GM19238 (cell line): ENCODE measurements around the gene ALAS1.
"Not testable (repeated sequence)": the region's sequence is repeated elsewhere in the genome, so short reads cannot be mapped to it uniquely, and the experiment has no call there.

Experiments used
- DNase-seq: peaks from one replicate; pipeline ENCODE4 v3.0.0; 2011; ENCODE audit warnings: low spot score; ENCODE audit not compliant: insufficient read length

Gene ALAS1

GRCh38 chr3:52176951-52177700, 20.8 kb upstream of the ALAS1 start:
- no peak for DNase-seq

GRCh38 chr3:52177701-52178042, 20.3 kb upstream of the ALAS1 start:
- no peak for DNase-seq

- not testable (repeated sequence) for DNase-seq
These were observed 19.8 kb upstream of the ALAS1 start for GRCh38 chr3:52178126-52178525.

DNA sequence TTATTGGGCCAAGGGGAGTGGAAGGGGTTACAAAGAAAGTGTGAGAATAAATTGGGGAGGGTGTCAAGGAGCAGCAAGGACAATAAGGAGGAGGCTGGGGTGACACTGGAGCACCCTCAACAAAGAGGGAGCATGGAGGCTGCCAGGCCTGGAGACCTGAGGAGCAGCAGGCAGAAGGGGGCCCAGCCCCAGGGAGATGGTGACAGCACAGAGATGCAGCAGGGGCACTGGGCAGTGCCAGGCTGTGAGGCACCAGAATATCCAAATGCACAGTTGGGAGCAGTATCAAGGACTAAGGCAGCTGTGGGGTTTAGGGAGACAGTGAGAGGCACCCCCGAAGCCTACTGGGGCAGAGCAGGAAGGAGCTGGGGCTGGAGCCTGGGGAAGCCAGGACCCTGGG, 19.4 kb upstream of the ALAS1 start:
- DNase-seq: no peak

DNA sequence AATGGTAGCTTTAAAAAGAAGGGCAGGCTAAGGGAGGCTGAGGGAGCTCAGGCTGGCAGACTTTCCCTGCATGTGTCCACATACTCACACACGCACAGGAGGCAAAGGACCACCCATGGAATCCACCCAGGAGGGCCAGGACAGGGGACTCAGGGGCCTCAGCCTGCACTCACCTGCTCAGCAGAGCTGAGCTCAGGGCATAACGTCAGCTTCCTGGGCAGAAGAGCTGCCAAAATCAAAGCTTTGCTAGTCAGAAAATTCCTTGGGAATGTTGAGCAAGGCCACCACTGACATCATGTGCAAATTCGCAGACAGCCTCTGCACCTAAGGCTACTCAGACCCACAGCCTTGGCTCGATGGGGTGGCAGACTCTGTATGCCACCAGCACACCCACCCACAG, 16.4 kb upstream of the ALAS1 start:
- DNase-seq: no peak

DNA sequence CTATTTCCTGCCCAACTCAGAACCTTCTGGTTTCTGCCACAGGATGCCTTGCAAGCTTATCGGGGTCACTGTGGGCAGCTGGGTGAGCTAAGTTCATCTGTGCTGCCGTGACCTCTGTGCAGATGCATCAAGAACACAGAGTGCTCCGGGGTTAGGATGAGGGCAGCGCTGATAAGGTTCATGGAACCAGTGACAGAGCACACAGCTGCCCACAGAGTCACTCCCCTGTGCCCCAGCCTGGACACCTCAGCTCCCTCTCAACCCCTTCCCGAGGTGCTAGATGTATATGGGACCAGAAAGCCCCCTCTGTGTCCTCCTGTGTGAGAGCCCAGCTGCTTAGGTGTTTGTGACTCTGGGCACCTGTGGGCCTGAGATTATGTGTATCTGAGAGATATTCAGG, 15.8 kb upstream of the ALAS1 start:
- no peak for DNase-seq

- no peak for DNase-seq
These were observed 15.3 kb upstream of the ALAS1 start for GRCh38 chr3:52182691-52183090.

DNA sequence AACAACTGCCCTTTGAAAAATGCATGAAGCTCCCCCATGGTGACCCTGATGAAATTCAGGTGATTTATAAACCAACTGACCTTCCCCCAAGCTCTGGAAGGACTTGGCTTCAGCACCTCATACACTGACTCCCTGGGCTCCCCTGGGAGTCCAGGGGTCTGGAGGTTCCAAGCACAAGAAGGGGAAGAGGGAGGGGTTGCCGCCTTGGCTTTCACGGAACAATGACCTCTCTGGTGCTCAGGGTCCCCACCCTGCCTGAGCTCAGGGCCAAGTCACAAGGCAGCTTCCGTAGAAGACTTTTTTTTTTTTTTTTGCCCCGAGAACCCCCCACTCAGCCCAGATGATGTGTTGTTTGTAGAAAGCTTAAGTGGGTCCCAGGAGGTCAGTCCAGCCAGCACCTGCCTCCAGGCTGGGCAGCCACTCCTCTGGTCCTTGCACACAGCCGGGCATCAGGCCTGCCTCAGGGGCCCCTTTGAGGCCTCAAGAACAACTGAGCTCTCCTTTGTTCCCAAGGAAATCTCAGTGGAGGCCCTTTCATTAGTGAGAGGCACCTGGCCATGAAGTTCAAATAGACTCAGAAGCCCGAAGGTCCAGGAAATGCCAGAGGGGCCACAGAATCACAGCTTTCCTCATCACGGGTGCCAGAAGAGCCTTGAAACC, 14.0 kb upstream of the ALAS1 start:
- DNase-seq: no peak

GRCh38 chr3:52184690-52185089, 13.3 kb upstream of the ALAS1 start:
- DNase-seq: no peak

- DNase-seq: no peak
These were observed 12.6 kb upstream of the ALAS1 start for GRCh38 chr3:52185311-52185710.

DNA sequence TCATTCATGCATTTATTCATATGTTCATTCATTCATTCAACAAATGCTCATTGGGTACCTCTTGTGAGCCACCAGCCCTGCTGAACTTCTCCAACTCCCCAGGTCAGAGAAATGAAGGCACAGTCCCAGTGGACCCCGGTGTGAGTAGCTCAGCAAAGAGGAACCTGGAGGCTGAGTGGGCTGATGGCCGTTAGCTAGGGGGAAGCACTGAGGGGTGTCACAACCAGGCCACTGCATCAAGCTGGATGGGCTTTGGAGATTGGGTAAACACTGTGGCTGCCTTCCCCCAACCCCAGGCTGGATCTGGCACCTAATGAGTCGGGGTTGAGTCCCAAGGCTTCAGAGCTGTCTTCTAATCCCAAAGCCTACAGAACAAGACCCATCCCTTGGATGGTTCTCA, 12.1 kb upstream of the ALAS1 start:
- no peak for DNase-seq

DNA sequence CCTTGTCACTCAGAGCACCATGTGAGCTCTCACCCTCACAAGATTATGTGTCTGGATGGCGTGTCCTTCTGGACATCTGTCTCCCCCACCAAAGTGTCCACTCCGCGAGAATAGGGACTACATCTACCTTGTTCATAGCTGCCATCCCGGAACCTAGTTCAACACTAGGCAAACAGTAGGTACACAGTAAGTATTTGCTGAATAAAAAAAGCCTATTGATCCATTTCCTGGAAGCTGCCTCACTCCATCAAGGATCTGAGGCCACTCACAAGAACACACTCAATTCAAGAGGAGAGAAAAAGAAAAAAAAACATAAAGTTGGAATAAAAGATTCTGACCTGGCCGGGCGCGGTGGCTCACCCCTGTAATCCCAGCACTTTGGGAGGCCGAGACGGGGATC, 11.2 kb upstream of the ALAS1 start:
- no peak for DNase-seq

DNA sequence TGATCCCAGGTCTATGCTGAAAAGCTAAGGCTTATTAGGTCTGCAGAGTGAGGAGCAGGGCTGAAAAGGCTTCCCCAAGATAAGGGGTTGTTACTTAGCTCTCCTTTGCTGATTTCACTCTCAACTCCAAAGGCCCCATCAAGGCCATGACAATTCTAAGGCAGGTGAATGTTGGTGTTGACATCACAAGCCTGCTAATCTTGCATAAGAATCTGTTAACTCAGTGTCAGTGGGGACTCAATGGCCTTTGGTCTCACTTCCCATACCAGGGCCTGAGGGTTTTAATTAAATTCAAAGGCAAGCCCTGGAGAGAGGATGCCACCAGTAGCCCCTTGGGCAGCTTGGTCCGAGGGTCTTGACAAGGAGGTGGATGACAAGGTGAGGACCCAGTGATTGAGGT, 9.4 kb upstream of the ALAS1 start:
- no peak for DNase-seq

DNA sequence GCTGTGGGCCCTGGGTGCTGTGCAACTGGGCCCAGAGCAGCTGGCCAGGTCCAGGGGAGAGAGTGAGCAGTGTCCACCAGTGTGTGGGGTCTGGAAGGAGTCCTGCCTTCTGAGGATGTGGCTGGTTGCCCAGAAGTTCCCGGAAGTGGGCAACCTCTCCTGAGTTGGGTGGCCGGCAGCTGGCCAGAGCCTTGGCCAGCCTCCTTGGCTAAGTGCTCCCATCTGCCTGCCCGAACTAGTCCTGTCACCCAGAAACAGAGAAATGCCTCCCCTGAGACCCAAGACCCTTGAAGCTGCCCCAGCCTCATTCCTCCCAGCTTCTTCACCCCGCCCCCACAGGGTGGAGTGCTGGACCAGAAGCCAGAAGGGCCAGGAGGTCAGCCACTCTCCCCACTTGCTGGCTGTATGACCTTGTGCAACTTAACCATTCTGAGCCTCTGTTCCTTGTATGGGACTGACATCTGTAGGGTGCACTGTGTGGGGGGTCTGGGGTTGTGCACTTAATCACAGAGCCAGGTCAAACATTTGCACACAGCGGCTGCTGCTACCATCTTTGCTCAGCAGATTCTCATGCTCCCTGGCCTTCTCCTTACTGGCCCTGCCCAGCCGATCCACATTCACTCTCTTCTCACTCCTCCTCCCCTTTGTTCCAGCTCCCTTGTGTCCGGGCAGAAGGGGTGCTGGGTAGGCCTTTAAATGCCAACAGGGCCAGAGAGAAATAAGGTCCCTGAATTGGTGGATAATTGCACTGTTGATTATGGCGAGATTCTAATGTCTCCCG, 7.5 kb upstream of the ALAS1 start:
- no peak for DNase-seq

- no peak for DNase-seq
These were observed 6.3 kb upstream of the ALAS1 start for GRCh38 chr3:52191663-52192062.

GRCh38 chr3:52193065-52193464, 4.9 kb upstream of the ALAS1 start:
- DNase-seq: no peak

GRCh38 chr3:52194485-52195290, 3.3 kb upstream of the ALAS1 start:
- DNase-seq: no peak

GRCh38 chr3:52195291-52195597, 2.7 kb upstream of the ALAS1 start:
- DNase-seq: no peak

DNA sequence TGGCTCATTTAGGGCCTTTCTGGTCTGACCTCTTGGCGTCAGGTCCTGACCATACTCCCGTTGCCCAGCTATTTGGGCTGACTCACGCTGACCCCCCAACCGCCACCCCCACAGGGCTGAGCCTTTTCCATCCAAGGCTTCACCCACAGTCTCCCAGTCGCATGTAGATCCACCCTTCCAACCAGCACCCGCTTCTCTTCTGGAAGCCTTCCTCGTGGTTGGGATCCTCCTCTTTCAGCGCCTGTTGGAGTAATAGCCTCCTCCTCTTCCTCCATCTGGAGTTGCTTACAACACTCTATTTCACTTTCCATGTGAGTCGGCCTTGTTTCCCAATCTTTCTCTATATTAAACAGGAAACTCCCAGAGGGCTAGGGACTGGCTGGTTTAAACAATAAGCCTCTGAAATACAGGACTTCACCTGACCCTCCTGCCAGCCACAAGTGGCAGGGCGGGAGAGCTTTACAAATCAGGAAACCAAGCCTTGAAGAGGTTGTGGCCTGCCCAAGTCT, 2.1 kb upstream of the ALAS1 start:
- DNase-seq: no peak

DNA sequence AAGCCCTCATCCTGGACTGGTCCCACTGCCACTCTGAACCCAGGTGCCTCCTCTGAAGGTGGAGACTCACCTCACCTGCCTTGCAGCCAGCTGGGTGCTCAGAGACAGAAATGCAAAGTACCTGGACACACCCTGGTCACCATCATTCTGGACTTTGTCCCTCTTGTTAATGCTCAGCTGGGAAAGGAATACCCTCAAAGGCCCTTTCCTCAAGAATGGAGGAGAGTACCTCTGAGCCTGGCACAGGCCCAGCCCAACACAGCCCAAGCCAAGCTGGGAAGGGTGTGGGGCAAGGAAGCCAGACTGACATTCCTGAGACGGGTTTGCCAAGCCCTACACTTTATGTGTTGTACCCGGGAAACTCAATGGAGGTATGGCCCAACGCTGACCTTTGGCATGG, 983 bp upstream of the ALAS1 start:
- DNase-seq: no peak

DNA sequence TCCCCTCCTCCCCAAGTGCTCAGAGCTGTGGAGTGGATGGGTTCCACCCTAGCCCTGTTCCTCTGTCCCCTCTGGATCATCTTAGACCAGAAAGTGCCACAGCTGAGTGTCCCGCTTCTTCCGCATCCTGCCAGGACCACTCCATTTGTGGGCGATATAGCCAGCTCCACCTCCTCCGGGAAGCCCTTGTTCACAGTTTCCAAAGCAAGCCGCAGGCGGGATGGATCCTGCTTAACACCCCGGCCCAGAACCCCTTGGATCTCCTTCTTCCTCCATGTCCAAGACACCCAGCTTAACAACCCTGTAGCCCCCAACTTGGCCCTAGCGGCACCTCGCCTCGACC, 490 bp upstream of the ALAS1 start:
- no peak for DNase-seq
